DMS53 treated with DMSO at 0.1 percent for 48 hours (cell line): Measurements from ENCODE around the gene RPS3A.
A peak's percentile ranks its signal among the peaks of the same experiment; 100 is the strongest.
"Not testable (repeated sequence)": the region's sequence is repeated elsewhere in the genome, so short reads cannot be mapped to it uniquely, and the experiment has no call there.

Experiments used
- DNase-seq: peaks from one replicate; lab custom pipeline; 2025; ENCODE audit not compliant: unreplicated experiment; lab: John Stamatoyannopoulos, UW

The RPS3A gene

DNA sequence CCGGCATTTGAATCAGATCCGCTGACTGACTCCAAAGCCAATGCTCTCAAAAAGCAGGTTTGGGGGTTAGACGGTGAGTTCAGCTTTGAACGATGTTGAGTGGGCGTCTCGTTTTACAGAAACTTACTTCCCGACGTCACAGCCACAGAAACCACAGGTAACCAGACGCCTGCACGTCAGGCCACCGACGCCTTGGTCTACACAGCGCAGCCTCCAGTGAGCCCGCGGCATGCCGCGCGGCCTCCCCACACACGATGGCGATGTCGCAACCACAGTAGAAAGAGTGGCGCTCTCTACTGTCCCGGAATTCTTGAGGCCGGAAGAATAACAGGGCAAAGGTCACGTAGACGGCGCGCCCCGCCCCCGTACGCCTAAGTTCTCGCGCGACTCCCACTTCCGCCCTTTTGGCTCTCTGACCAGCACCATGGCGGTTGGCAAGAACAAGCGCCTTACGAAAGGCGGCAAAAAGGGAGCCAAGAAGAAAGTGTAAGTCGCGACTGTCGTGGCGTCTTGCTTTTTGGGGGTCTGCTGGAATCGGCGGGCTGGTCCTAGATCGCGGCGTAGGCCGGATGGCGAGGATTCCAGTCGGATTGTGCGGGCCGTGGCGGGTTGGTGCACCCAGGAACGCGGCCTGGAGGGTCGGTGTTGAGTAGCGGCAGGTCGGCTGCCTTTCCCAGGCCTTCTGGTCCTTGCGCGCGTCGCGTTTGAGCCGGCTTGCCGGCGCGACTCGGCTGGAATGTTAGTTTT is at the start of gene RPS3A:
TSS of gene RPS3A (plus strand) at position 400 of the 747 bp plus-strand sequence. CDS start at position 425, 25 bp downstream.
- peak; percentile 76 for DNase-seq

DNA sequence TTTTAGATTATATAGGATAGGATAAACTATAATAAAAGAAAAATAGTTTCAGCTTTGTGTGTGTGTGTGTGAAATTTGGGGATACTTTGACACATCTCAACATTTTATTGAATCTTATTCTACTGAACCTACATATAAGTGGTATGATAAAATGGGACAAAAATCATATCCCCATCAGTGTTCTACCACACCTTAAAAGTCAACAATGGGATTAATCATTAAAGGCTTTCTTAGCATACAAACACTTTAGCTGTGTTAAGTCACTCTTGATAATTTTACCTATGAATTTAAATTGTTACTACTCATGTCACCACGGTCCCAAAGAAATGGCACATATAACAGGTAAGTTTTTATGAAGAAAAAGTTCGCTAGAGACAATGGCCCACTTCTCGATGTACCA is 46.6 kb upstream of the RPS3A start:
- no peak for DNase-seq

DNA sequence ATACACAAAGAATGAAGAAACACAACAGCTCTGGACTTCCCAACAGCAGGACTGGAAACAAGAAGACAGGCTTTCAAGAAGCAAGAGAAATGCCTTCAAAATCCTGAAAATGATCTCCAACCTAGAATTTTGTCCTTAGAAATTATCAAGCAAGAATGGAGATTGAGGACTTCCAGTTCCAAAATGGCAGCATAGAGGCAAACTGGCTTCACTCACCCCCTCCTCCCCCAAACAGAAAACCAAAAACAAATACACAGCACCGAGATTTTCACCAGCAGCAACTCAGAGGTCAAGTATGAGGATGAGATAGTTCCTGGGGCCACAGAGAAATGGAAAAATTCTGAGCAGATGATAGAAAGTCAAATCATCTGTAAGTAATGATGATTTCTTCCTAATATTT is 43.9 kb upstream of the RPS3A start:
- DNase-seq = no peak

DNA sequence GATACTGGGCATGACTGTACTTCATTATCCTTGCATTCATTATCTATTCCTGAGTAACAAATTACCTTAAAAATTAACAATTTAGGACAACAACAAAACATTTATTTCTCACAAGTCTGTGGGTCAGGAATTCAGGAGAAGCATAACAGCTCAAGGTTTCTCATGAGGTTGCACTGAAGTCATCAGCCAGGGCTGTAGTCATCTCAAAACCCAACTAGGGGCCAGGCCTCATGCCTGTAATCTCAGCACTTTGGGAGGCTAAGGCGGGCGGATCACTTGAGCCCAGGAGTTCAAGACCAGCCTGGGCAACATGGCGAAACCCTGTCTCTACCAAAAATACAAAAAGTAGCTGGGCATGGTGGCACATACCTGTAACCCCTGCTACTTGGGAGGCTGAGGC is 36.3 kb upstream of the RPS3A start:
- not testable (repeated sequence) for DNase-seq

GRCh38 chr4:151067316-151067970 is 32.0 kb upstream of the RPS3A start:
- no peak for DNase-seq

- DNase-seq = no peak
Observed at GRCh38 chr4:151074416-151074916, 25.0 kb upstream of the RPS3A start.

GRCh38 chr4:151077978-151078377 is 21.4 kb upstream of the RPS3A start:
- not testable (repeated sequence) for DNase-seq

- DNase-seq = no peak
Observed at GRCh38 chr4:151087467-151087866, 12.0 kb upstream of the RPS3A start.

- no peak for DNase-seq
Observed at GRCh38 chr4:151091047-151091446, 8.4 kb upstream of the RPS3A start.

DNA sequence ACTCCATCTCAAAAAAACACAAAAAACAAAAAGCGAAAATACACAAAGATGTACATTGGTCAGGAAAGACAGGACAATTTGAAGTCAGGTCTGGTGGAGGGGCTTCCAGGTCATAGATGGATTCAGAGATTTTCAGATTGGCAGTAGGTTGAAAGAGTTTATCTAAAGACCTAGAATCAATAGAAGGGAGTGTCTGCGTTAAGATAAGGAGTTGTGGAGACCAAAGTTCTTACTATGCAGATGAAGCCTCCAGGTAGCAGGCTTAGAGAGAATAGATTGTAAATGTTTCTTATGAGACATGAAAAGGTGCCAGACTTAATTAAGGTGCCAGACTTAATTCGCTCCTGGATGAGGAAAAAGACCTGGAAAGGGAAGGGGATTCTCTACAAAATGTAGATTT is 6.9 kb upstream of the RPS3A start:
- no peak for DNase-seq

GRCh38 chr4:151093203-151093602 is 6.2 kb upstream of the RPS3A start:
- no peak for DNase-seq

- DNase-seq = no peak
Observed at GRCh38 chr4:151094290-151094751, 5.1 kb upstream of the RPS3A start.

DNA sequence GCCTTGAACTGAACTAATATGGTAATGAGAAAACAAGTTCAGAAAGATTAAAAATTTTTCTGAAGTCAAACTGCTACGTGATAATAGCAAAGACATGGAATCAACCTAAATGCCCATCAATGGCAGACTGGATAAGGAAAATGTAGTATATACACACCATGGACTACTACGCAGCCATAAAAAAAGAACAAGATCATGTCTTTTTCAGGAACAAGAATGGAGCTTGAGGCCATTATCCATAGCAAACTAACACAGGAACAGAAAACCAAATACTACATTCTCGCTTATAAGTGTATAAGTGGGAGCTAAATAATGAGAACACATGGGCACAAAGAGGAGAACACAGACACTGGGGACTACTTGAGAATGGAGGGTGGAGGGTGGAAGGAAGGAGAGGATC is 4.3 kb upstream of the RPS3A start:
- DNase-seq = no peak

GRCh38 chr4:151097759-151098158 is 1.7 kb upstream of the RPS3A start:
- no peak for DNase-seq

DNA sequence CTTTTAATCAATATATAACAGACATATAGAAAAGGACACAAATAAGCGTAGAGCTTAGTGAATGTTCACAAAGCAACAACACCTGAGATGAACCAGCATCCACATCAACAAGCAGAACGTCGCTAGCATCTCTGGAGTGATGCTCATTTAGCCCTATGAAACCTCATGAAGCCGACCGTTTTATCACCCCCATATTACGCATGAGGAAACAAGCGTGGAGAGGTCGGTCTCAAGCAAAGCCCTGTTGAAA is 524 bp upstream of the RPS3A start:
- no peak for DNase-seq

DNA sequence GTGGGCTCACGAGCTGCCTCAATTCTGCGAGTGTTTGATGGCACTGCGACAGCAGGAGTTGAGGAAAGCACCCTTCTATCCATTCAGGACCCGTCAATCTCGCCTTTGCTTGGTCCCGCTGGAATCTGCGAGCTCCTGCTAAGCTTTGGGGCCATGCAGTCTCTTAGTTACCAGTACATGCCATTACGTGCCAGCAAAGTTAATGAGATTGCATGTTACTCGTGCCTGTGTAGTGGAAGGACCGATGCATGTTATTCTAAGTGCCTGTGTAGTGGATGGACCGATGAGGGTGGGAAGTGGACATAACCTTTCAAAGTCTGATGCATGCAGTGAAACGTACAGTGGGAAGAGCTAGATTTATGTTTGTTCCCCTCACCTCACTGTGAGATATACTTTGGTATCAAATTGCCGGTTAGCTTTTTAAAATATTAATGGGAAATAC is 569 bp downstream of the RPS3A start:
- no peak for DNase-seq

DNA sequence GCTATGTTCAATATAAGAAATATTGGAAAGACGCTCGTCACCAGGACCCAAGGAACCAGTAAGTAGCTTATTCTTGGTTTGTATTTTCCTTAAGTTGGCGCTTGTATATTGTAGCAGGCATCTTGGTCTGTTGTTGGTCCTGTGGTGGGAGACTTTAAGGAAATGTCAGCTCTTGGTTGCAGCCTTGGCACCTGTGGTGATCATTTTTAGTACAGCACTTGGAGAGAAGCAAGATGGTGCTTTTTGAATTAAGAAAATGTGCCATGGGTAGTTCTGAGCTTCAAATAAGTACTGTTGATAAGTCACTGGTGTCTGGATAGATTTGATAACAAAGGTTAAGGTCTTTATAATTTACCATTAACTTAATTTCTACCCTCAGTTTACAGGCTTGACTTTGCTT is 1.1 kb downstream of the RPS3A start:
- no peak for DNase-seq

GRCh38 chr4:151103758-151104157 is 4.3 kb downstream of the RPS3A start:
- DNase-seq = no peak

DNA sequence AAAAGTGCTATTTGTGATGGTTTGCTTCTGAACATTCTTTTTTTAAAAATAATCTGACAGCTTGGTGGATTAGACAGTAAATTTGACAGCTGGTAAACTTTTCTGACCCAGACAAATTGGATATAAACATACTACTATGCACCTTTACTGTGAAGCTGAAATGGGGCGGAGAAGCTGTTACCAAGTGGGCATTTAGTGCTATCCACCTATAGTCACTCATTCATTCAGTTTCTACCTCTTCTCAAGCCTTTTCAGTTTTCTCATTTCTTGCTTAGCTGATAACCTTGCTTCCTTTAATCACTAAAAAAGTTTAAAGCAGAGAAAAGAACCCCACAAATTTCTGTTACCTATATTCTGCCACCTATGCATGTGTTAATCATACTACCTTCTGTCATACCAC is 5.2 kb downstream of the RPS3A start:
- no peak for DNase-seq

- no peak for DNase-seq
Observed at GRCh38 chr4:151105454-151106032, 6.1 kb downstream of the RPS3A start.

DNA sequence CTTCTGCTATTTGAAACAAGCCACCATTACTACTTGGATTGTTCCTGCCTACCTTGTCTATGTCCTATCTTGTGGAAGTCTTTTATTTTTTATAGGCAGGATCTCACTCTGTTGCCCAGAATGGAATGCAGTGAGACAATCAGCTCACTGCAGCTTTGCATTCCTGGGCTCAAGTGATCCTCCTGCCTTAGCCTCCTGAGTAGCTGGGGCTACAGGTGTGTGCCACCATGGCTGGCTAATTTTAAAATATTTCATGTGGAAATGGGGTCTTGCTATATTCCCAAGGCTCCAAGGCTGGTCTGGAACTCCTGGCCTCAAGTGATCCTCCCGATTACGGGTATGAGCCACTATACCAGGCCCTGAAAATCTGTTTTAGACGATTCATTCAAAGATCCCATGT is 7.6 kb downstream of the RPS3A start:
- DNase-seq = no peak

DNA sequence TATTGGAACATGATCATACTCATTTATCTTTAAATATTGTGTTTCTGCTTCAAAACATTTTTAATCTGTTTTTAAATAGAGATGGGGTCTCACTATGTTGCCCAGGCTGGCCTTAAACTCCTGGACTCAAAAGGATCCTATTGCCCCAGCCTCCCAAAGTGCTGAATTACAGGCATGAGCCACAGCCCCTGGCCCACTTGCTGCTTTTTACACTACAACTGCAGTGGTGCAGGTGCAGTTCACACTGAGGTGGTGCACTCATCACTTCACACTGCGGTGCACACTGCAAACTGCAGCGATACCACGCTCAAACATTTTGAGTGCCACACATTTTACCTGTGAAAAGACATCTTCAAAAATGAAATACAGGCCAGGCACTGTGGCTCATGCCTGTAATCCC is 10.8 kb downstream of the RPS3A start:
- no peak for DNase-seq
